IMR-90 (cell line): ENCODE results near the gene PTPRG.

Experiments
- MAFK ChIP-seq: IDR thresholded peaks from 2 replicates; pipeline ENCODE4 v1.6.1; 2012; ENCODE audit warnings: low read depth, low read length, improper control_type of control experiment
- POLR2A ChIP-seq: IDR thresholded peaks from 2 replicates; pipeline ENCODE4 v1.6.1; 2012; ENCODE audit warnings: mild to moderate bottlenecking, low read depth, low read length
- TF ChIP-seq, protein P1 (sequence below): conservative IDR thresholded peaks from 2 replicates; pipeline ENCODE4 v1.5.1; 2012; ENCODE audit warnings: mild to moderate bottlenecking, low read depth, low read length, improper control_type of control experiment

DNA sequence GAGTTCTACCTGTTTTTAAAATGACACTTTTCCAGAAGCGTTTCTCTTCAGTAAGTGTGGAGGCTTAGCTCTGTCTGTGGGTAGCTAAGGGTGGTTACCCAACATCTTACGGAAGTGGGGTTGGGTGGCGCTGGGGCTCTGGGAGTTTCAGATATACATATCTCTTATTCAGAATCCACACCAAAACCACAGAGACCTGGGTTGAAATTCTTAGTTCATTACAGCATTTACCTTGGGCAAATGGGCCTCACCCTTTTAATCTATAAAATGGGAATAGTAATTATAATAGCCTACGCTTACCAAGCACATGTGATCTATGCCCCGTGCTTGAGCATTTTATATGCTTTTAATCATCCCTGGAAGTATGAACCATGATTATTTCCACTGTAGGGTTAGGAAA is 9.4 kb downstream of the PTPRG start:
- TF ChIP-seq MAFK (no peak), POLR2A (no peak)
- TF ChIP-seq, protein P1, sequence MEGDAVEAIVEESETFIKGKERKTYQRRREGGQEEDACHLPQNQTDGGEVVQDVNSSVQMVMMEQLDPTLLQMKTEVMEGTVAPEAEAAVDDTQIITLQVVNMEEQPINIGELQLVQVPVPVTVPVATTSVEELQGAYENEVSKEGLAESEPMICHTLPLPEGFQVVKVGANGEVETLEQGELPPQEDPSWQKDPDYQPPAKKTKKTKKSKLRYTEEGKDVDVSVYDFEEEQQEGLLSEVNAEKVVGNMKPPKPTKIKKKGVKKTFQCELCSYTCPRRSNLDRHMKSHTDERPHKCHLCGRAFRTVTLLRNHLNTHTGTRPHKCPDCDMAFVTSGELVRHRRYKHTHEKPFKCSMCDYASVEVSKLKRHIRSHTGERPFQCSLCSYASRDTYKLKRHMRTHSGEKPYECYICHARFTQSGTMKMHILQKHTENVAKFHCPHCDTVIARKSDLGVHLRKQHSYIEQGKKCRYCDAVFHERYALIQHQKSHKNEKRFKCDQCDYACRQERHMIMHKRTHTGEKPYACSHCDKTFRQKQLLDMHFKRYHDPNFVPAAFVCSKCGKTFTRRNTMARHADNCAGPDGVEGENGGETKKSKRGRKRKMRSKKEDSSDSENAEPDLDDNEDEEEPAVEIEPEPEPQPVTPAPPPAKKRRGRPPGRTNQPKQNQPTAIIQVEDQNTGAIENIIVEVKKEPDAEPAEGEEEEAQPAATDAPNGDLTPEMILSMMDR = no peak
